Measurements from ENCODE around the gene DCPS. TPM values are rescaled to one million over a fixed set of nuclear protein-coding genes. Genes with fewer than 3 reads are reported as not detected.
A peak's percentile ranks its signal among the peaks of the same experiment; 100 is the strongest.

Gene DCPS
- total RNA-seq, 1 experiment from 2014 or later: 26.2 TPM

DNA sequence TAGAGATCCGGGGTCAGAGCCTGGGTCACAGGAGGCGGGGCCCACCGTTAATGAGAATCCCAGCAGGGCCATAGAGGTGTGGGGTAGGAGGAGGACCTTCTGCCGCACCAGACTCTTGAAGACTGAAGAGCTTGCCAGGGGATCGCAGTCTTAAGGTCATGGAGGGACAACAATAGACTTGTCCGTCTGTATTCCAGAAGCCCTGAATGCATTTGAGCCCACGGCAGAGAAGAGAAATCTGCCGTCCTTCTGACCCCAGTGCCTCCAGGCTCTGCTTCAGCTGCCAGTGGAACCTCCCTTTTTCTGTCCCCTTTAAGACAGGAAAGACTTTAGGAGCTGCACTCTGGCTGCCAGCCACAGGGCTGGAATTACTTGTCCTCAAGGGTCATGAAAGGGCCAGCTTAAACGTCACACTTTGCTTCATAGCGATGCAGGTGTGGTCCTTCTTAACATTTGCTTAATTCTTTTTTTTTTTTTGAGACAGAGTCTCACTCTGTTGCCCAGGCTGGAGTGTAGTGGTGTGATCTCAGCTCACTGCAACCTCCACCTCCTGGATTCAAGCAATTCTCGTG lies 36.1 kb downstream of the DCPS start:
- ATAC-seq (no peak), DNase-seq (ENCODE audit: low spot score) (no peak)
- peaks cover 27% of the 10 kb centered on the region for H3K4me1 Mint-ChIP-seq
- ChIA-PET CTCF (interaction anchor here (0.8 to 1.3 kb wide), 5 partner anchors 12 to 140 kb away, joined by 3 to 4 read pairs (median 3); no protein-coding TSS in a partner anchor), POLR2A (no interaction called here)
- H3K9me3 Mint-ChIP-seq: no peaks in the 10 kb centered on the region
- no peaks in the 10 kb centered on the region for H3K27me3 Mint-ChIP-seq (ENCODE audit: low read depth)
- H3K36me3 Mint-ChIP-seq: peaks cover 22% of the 10 kb centered on the region
- TF ChIP-seq ZNF671 (CRISPR knock-in tag; IDR thresholded peaks at IDR 0.05) (no peak), SMAD4 (CRISPR knock-in tag; IDR thresholded peaks at IDR 0.05) (no peak), NFATC4 (CRISPR knock-in tag; IDR thresholded peaks at IDR 0.05) (no peak), NFYB (CRISPR knock-in tag; conservative IDR thresholded peaks at IDR 0.05; ENCODE audit: low read depth) (no peak), RELA (CRISPR knock-in tag; IDR thresholded peaks at IDR 0.05; ENCODE audit: borderline replicate concordance) (no peak), SP1 (CRISPR knock-in tag; conservative IDR thresholded peaks at IDR 0.05) (no peak)
- TF ChIP-seq, protein P1, sequence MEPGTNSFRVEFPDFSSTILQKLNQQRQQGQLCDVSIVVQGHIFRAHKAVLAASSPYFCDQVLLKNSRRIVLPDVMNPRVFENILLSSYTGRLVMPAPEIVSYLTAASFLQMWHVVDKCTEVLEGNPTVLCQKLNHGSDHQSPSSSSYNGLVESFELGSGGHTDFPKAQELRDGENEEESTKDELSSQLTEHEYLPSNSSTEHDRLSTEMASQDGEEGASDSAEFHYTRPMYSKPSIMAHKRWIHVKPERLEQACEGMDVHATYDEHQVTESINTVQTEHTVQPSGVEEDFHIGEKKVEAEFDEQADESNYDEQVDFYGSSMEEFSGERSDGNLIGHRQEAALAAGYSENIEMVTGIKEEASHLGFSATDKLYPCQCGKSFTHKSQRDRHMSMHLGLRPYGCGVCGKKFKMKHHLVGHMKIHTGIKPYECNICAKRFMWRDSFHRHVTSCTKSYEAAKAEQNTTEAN (CRISPR knock-in tag; IDR thresholded peaks at IDR 0.05): no peak
- TF ChIP-seq, protein P2, sequence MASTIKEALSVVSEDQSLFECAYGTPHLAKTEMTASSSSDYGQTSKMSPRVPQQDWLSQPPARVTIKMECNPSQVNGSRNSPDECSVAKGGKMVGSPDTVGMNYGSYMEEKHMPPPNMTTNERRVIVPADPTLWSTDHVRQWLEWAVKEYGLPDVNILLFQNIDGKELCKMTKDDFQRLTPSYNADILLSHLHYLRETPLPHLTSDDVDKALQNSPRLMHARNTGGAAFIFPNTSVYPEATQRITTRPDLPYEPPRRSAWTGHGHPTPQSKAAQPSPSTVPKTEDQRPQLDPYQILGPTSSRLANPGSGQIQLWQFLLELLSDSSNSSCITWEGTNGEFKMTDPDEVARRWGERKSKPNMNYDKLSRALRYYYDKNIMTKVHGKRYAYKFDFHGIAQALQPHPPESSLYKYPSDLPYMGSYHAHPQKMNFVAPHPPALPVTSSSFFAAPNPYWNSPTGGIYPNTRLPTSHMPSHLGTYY (CRISPR knock-in tag; IDR thresholded peaks at IDR 0.05): no peak
- TF ChIP-seq, protein P3, sequence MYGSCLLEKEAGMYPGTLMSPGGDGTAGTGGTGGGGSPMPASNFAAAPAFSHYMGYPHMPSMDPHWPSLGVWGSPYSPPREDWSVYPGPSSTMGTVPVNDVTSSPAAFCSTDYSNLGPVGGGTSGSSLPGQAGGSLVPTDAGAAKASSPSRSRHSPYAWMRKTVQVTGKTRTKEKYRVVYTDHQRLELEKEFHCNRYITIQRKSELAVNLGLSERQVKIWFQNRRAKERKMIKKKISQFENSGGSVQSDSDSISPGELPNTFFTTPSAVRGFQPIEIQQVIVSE (CRISPR knock-in tag; IDR thresholded peaks at IDR 0.05; ENCODE audit: borderline replicate concordance): no peak
- TF ChIP-seq, protein P4, sequence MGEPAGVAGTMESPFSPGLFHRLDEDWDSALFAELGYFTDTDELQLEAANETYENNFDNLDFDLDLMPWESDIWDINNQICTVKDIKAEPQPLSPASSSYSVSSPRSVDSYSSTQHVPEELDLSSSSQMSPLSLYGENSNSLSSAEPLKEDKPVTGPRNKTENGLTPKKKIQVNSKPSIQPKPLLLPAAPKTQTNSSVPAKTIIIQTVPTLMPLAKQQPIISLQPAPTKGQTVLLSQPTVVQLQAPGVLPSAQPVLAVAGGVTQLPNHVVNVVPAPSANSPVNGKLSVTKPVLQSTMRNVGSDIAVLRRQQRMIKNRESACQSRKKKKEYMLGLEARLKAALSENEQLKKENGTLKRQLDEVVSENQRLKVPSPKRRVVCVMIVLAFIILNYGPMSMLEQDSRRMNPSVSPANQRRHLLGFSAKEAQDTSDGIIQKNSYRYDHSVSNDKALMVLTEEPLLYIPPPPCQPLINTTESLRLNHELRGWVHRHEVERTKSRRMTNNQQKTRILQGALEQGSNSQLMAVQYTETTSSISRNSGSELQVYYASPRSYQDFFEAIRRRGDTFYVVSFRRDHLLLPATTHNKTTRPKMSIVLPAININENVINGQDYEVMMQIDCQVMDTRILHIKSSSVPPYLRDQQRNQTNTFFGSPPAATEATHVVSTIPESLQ (CRISPR knock-in tag; IDR thresholded peaks at IDR 0.05): no peak
- TF ChIP-seq, protein P5, sequence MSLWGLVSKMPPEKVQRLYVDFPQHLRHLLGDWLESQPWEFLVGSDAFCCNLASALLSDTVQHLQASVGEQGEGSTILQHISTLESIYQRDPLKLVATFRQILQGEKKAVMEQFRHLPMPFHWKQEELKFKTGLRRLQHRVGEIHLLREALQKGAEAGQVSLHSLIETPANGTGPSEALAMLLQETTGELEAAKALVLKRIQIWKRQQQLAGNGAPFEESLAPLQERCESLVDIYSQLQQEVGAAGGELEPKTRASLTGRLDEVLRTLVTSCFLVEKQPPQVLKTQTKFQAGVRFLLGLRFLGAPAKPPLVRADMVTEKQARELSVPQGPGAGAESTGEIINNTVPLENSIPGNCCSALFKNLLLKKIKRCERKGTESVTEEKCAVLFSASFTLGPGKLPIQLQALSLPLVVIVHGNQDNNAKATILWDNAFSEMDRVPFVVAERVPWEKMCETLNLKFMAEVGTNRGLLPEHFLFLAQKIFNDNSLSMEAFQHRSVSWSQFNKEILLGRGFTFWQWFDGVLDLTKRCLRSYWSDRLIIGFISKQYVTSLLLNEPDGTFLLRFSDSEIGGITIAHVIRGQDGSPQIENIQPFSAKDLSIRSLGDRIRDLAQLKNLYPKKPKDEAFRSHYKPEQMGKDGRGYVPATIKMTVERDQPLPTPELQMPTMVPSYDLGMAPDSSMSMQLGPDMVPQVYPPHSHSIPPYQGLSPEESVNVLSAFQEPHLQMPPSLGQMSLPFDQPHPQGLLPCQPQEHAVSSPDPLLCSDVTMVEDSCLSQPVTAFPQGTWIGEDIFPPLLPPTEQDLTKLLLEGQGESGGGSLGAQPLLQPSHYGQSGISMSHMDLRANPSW (CRISPR knock-in tag; conservative IDR thresholded peaks at IDR 0.05; ENCODE audit: low read depth): no peak
- TF ChIP-seq, protein P6, sequence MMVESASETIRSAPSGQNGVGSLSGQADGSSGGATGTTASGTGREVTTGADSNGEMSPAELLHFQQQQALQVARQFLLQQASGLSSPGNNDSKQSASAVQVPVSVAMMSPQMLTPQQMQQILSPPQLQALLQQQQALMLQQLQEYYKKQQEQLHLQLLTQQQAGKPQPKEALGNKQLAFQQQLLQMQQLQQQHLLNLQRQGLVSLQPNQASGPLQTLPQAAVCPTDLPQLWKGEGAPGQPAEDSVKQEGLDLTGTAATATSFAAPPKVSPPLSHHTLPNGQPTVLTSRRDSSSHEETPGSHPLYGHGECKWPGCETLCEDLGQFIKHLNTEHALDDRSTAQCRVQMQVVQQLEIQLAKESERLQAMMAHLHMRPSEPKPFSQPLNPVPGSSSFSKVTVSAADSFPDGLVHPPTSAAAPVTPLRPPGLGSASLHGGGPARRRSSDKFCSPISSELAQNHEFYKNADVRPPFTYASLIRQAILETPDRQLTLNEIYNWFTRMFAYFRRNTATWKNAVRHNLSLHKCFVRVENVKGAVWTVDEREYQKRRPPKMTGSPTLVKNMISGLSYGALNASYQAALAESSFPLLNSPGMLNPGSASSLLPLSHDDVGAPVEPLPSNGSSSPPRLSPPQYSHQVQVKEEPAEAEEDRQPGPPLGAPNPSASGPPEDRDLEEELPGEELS (CRISPR knock-in tag; IDR thresholded peaks at IDR 0.05): no peak
- no peak overlapping the region for H3K4me3 Mint-ChIP-seq
- H3K27ac Mint-ChIP-seq: no peak overlapping the region

DNA sequence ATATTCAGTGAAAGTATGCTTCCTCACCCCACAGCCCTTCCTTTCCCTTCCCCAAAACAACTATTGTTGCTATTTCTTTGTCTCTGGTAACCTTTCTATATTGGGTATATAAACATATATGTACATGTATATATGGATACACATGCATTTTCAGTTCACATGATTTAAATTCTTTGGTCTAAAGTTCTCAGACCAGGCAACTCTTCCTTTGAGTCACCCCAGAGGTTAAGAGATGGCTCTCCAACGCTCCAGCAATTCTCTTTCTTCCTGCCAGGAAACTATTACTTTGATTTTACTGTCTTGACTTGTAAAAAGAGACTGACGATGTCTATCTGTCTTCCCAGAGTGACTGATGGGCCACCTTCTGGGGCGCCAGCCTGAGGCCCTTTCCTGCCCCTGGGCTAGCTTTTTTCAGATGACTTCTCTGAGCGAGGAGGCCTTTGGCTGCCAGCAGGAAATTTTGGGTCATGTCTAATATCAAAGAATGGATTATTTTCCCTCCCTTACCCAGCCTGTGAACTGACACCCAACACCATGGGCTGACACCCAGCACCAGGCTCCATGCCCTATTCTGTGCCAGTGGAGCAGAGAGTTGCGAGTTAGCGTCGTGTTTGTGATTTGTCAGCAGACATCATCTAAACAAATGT lies 37.2 kb downstream of the DCPS start:
- CTCF ChIA-PET: interaction anchor here (1.0 to 1.3 kb wide), 3 partner anchors 30 to 75 kb away, joined by 3 read pairs; no protein-coding TSS in a partner anchor
- peaks cover 36% of the 10 kb centered on the region for H3K4me1 Mint-ChIP-seq
- no peak for DNase-seq (ENCODE audit: low spot score)
- ATAC-seq: no peak
- POLR2A ChIA-PET: no interaction called here
- H3K4me3 Mint-ChIP-seq: no peak overlapping the region
- 0 out of 2 replicates have a peak overlapping the region, but pooled peaks have one; percentile 44 for H3K27ac Mint-ChIP-seq
- H3K36me3 Mint-ChIP-seq: peaks cover 22% of the 10 kb centered on the region
- TF ChIP-seq CBFB (CRISPR knock-in tag; IDR thresholded peaks at IDR 0.05; ENCODE audit: low read depth) (no peak), IRF2 (CRISPR knock-in tag; IDR thresholded peaks at IDR 0.05; ENCODE audit: borderline replicate concordance, low read depth) (no peak), SMAD3 (CRISPR knock-in tag; IDR thresholded peaks at IDR 0.05; ENCODE audit: borderline replicate concordance) (no peak), ZNF263 (CRISPR knock-in tag; IDR thresholded peaks at IDR 0.05; ENCODE audit: low read depth) (no peak), ELF4 (CRISPR knock-in tag; IDR thresholded peaks at IDR 0.05; ENCODE audit: low read depth) (no peak), ETV6 (CRISPR knock-in tag; IDR thresholded peaks at IDR 0.05) (no peak)
- TF ChIP-seq, protein P7, sequence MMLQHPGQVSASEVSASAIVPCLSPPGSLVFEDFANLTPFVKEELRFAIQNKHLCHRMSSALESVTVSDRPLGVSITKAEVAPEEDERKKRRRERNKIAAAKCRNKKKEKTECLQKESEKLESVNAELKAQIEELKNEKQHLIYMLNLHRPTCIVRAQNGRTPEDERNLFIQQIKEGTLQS (CRISPR knock-in tag; conservative IDR thresholded peaks at IDR 0.05): no peak
- H3K9me3 Mint-ChIP-seq: no peaks in the 10 kb centered on the region
- H3K27me3 Mint-ChIP-seq (ENCODE audit: low read depth): no peaks in the 10 kb centered on the region
